ENCODE results near the gene EML4.
A peak's percentile ranks its signal among the peaks of the same experiment; 100 is the strongest.
"Not testable (repeated sequence)": the region's sequence is repeated elsewhere in the genome, so short reads cannot be mapped to it uniquely, and the experiment has no call there.

Gene EML4

GRCh38 chr2:42361728-42362283, 192.7 kb downstream of the EML4 start:
- no peak for DNase-seq

- no peak for DNase-seq
Observed at GRCh38 chr2:42363413-42363812, 194.3 kb downstream of the EML4 start.

GRCh38 chr2:42364658-42365057, 195.5 kb downstream of the EML4 start:
- no peak for DNase-seq

- DNase-seq = no peak
Observed at GRCh38 chr2:42366411-42366810, 197.3 kb downstream of the EML4 start.

GRCh38 chr2:42367835-42368234, 198.7 kb downstream of the EML4 start:
- no peak for DNase-seq

- DNase-seq = no peak
Observed at GRCh38 chr2:42368817-42369531, 199.8 kb downstream of the EML4 start.

- DNase-seq = no peak
Observed at GRCh38 chr2:42369532-42370229, 200.5 kb downstream of the EML4 start.

- peak; percentile 84 for DNase-seq
Observed at GRCh38 chr2:42371611-42372473, 202.7 kb downstream of the EML4 start.

GRCh38 chr2:42372474-42373200, 203.5 kb downstream of the EML4 start:
- DNase-seq = peak; percentile 13

GRCh38 chr2:42376758-42377157, 207.6 kb downstream of the EML4 start:
- no peak for DNase-seq

GRCh38 chr2:42378415-42378814, 209.3 kb downstream of the EML4 start:
- no peak for DNase-seq

- not testable (repeated sequence) for DNase-seq
Observed at GRCh38 chr2:42380026-42380425, 210.9 kb downstream of the EML4 start.

GRCh38 chr2:42382144-42382543, 213.0 kb downstream of the EML4 start:
- DNase-seq = no peak
